Neural progenitor cell (in vitro differentiated cells): ENCODE measurements around the gene SERPINA9.

Source experiments
- EZH2 ChIP-seq: fragments of 200-600 bp; sonication (generic); IDR thresholded peaks from 2 replicates; pipeline ENCODE4 v1.6.1; 2017; ENCODE audit warnings: antibody characterized with exemption, mild to moderate bottlenecking, moderate library complexity
- TF ChIP-seq, protein P1 (sequence below): fragments of 200-600 bp; sonication (generic); IDR thresholded peaks from 2 replicates; pipeline ENCODE4 v1.5.1; 2017; ENCODE audit warnings: antibody characterized with exemption, mild to moderate bottlenecking

DNA sequence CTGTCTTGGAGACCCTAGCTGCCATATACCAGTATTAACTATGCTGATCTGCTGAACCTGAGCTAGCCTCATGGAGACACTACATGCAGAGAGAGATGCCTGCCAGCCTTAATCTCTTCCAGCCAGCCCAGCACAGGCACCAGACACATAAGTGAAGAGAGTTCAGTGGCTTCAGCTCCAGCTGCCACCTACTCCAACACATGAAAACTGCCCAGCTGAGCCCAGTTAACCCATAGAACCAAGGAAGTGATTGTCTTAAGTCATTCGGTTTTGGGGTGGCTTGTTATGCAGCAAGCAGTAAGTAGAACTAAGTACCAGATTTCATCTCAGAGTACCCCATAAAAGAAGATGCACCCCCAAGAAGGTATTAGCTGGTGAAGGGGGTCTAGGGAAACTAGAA lies 31.0 kb downstream of the SERPINA9 start:
- TF ChIP-seq, protein P1, sequence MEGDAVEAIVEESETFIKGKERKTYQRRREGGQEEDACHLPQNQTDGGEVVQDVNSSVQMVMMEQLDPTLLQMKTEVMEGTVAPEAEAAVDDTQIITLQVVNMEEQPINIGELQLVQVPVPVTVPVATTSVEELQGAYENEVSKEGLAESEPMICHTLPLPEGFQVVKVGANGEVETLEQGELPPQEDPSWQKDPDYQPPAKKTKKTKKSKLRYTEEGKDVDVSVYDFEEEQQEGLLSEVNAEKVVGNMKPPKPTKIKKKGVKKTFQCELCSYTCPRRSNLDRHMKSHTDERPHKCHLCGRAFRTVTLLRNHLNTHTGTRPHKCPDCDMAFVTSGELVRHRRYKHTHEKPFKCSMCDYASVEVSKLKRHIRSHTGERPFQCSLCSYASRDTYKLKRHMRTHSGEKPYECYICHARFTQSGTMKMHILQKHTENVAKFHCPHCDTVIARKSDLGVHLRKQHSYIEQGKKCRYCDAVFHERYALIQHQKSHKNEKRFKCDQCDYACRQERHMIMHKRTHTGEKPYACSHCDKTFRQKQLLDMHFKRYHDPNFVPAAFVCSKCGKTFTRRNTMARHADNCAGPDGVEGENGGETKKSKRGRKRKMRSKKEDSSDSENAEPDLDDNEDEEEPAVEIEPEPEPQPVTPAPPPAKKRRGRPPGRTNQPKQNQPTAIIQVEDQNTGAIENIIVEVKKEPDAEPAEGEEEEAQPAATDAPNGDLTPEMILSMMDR: no peak
- TF ChIP-seq EZH2: no peak
